LoVo (cell line): ENCODE data around the gene LRWD1.
"Not testable (repeated sequence)": the region's sequence is repeated elsewhere in the genome, so short reads cannot be mapped to it uniquely, and the experiment has no call there.

ENCODE experiments used
- DNase-seq: peaks from one replicate; pipeline ENCODE4 v3.0.0-alpha.2; 2016; ENCODE audit warnings: low spot score

LRWD1 gene

DNA sequence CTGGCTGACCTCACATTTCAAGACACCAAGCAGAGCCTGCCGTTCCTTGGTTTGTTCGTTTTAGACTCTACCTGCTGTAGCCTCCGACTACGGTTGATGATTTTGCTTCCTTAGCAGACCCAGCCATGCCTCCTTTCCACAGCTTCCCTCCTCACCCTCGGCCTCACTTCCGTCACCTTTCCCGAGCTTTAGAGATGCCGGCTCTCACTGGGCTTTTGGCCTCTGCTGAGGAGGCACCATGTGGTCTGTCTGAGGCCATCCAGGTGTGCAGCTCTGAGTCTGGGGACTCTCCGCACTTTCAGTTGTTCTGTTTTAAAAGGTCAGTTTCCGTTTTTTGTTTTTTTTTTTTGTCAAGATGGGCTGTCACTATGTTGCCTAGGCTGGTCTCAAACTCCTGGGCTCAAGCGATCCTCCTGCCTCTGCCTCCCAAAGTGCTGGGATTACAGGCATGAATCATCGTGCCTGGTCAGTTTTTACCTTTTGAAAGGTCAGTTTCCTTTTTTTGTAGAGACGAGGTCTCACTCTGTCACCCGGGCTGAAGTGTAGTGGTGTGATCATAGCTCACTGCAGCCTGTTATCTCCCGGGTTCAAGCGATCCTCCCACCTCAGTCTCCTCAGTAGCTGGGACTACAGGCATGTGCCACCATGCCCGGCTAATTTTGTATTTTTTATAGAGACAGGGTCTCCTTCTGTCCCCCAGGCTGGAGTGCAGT is 19.7 kb upstream of the LRWD1 start:
- DNase-seq, result no peak

DNA sequence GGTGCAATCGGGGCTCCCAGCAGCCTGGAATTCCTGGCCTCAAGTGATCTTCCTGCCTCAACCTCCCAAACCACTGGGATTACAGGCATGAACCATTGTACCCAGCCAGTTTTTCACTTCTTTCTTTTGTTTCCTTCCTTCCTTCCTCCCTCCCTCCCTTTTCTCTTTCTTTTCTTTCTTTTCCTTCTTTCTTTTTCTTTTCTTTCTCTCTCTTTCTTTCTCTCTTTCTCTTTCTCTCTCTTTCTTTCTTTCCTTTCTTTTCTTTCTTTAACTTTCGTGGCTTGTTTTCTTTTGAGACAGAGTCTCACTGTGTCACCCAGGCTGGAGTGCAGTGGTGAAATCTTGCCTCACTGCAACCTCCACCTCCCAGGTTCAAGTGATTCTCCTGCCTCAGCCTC is 19.1 kb upstream of the LRWD1 start:
- DNase-seq, result no peak

DNA sequence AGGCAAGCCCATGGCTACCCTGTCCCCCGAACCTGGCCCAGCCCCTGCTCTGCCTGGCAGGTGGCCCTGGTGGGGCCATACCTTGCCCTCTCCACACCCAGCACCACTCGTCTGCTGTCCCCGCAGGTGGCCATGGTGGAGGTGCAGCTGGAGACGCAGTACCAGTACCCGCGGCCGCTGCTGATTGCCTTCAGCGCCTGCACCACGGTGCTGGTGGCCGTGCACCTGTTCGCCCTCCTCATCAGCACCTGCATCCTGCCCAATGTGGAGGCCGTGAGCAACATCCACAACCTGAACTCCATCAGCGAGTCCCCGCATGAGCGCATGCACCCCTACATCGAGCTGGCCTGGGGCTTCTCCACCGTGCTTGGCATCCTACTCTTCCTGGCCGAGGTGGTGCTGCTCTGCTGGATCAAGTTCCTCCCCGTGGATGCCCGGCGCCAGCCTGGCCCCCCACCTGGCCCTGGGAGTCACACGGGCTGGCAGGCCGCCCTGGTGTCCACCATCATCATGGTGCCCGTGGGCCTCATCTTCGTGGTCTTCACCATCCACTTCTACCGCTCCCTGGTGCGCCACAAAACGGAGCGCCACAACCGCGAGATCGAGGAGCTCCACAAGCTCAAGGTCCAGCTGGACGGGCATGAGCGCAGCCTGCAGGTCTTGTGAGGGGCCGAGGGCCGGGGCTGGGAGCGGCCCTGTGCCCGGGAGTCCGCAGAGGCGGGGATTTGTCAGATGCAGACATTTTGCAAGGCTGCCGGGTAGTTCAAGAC is 18.2 kb upstream of the LRWD1 start:
- no peak for DNase-seq

DNA sequence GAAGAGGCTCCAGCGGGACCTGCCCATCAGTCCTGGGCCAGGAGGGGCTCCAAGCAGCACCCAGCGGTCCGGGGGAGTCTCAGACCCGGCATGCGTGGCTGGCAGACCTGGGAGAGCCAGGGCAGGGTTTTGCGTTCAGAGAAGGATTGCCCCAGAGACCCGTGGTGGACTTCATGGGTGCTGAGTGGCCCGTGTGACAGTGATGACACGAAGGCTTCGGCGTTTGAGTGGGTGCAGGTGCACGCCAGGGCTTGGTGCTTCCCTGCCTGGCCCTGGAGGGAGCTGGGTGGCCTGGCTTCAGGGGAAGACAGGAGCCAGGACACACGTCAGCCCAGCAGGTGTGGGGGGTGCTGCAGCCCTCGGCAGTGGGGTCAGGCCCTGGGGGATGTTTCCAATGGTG is 17.5 kb upstream of the LRWD1 start:
- no peak for DNase-seq

DNA sequence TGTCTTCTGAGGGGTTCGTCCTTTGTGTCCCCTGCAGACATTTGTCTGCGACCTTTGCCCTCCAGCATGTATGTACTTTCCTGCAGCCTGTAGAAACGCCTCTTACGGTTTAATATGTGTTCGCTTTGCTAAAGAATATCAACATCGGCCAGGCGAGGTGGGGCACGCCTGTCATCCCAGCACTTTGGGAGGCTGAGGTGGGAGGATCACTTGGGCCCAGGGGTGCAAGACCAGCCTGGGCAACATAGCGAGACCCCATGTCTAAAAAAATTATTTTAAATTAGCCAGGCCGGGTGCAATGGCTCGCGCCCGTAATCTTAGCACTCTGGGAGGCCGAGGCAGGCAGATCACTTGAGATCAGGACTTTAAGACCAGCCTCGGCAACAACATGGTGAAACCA is 15.6 kb upstream of the LRWD1 start:
- no peak for DNase-seq

DNA sequence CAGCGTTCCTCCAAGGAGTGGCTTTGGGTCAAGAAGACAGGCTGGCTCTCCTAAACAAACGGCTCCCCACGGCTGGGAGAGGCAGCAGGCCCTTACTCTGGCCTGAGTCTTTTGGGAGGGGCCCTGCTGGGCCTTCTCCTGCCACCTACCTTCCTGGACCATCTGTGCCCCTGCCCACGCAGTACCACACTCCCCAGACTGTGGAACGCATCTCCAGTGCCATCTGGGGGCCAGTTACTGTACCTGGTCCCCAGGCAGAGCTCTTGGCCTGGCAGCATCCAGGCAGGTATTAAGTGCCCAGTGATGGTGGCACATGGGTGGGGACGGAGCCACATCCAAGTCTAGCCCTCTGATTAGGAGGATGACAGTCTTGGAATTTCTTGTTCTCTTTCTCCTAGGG is 14.5 kb upstream of the LRWD1 start:
- DNase-seq, result no peak

DNA sequence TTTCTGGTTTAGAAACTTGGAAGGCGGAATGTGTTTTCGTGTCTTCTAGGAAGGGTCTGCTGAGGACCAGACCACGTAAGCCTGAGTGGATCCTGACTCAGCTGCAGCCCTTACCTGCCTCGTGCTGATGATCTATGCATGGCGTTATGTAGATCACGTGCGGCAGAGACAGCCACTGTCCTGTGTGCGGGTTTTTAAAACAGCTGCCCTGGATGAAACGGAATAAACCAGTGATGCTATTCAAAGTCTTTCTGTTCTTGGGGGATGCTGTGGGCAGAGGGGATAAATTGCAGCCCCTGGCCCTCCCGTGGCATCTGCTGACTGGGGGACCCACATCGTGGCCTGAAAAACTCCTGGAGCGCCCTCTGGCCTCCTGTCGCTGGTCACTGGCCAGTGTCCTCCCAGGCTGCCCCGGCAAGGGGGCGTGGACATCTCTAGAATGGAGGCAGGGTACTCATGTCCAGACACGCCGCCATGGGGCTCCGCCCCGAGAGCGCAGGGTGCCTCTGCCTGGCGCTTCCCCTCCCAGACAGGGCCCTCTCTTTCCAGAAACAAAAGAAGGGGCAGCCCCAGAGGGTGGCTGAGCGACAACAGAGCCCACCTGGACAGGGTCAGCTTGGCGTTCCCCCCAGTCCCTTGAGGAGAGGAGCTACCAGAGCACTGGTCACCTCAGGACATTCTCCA is 13.3 kb upstream of the LRWD1 start:
- no peak for DNase-seq

DNA sequence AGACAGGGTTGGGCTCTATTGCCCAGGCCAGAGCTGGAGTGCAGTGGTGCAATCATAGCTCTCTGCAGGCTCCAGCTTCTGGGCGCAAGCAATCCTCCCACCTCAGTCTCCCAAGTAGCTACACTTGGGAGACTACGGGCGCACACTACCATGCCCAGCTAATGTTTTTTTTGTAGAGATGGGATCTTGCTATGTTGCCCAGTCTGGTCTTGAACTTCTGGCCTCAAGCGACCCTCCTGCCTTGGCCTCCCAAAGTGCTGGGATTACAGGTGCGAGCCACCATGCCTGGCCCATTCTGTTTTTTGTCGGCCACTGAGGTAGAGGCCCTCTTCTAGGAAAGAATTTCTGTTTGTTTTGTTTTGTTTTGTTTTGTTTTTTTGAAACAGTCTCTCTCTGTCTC is 12.3 kb upstream of the LRWD1 start:
- no peak for DNase-seq

DNA sequence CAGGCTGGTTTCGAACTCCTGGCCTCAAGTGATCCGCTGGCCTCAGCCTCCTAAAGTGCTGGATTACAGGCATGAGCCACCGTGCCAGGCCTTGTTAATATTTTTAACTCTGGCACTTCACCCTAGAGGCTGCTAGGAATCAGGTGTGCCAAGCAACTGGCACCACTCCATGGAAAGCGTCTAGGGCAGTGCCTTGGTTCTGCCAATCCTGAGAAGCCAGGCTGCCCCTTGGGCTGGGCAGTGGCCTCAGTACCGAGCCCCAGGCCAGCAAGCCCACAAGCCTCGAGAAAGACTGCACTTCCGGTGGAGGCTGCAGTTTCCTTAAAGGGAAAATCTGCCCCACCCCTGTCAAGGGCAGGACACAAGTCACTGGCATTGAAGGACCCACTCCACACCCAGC is 11.5 kb upstream of the LRWD1 start:
- DNase-seq, result no peak

DNA sequence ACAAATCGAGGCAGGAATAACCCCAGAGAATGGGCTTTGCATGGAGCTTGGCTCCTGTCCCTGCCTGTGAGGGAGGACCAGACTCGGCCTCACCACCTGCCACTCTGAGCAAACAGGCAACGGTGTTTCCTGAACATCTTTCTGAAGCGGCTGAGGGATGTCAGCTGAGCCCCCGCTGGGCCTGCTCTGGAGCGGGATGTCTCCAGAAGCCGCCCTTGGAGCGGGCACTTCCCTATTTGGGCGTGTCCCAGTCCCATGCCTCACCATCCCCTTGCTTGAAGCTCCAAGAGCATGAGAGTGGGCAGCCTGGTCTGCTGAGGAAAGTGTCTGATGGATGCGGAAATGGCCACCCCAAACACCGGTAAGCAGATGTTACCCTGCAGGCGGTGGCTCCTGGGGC is 10.3 kb upstream of the LRWD1 start:
- no peak for DNase-seq

DNA sequence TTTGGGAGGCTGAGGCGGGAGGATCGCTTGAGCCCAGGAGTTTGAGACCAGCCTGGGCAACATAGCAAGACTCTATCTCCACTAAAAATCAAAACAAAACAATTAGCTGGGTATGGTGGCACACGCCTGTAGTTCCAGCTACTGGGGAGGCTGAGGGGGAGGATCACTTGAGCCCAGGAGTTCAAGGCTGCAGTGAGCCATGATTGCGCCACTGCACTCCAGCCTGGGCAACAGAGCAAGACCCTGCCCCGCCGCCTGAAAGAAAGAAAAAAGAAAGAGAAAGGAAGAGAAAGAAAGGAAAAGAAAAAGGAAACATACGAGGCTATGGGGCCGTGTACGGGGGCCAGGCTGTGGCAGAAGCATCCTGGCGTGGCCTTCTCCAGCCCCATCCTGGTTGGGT is 9.9 kb upstream of the LRWD1 start:
- not testable (repeated sequence) for DNase-seq

DNA sequence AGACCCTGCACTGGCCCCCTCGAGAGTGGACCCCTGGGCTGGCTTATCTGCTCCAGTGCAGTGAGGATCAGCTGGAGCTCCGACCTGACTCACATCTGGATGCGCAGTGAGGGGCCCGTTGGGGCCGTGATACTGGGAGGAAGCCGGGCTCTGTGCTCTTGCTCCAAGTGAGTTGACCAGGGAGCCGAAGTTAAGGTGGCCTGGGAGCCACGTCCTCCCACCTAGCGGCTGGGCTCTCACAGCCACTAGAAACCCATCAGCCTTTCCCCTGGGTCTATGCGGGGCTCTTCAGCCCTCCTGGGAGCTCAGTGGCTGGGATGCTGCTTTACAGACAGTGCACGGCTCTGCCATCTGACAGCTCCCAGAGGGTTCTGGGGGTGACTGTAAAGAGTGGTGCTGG is 9.2 kb upstream of the LRWD1 start:
- no peak for DNase-seq

DNA sequence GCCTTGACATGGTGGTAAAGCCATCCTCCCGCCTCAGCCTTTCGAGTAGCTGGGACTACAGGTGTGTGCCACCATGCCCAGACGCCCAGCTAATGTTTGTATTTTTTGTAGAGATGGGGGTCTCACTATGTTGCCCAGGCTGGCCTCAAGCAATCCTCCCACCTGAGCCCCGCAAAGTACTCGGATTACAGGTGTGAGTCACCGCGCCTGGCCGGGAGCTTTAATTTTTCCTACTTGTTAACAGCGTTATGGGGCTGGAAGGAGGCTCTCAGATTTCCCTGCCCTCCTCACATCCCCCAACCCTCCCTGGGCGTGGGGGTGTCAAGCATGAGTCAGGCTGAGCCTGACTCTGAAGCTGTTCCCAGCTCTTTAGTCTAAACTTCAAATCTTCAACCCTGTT is 8.5 kb upstream of the LRWD1 start:
- DNase-seq, result no peak

DNA sequence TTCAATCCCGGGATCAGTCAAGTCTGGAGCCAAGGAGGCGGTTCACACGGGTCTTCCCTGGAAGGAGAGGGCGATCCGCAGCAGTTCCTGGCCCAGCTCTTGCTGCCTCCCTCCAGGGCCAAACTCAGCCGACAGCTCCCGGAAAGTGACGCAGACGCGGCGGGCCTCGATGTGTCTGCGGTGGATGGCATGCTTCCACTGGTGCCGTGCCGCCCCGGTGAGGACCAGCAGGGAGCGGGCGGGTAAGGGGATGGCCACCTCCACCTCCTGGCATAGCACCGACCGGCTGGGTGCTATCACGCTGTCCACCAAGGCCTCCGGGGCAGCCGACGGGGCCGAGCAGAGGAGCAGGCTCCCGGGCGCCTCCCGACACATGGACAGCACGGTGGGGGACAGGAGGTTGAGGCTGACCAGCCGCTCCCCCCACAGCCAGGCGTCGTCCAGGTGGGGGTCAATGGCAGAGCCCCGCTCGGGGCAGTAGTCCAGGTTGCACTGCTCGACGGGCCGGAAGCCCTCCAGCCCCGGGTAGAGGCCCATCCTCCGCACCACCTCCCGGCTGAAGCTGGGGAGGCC is 7.3 kb upstream of the LRWD1 start:
- no peak for DNase-seq

DNA sequence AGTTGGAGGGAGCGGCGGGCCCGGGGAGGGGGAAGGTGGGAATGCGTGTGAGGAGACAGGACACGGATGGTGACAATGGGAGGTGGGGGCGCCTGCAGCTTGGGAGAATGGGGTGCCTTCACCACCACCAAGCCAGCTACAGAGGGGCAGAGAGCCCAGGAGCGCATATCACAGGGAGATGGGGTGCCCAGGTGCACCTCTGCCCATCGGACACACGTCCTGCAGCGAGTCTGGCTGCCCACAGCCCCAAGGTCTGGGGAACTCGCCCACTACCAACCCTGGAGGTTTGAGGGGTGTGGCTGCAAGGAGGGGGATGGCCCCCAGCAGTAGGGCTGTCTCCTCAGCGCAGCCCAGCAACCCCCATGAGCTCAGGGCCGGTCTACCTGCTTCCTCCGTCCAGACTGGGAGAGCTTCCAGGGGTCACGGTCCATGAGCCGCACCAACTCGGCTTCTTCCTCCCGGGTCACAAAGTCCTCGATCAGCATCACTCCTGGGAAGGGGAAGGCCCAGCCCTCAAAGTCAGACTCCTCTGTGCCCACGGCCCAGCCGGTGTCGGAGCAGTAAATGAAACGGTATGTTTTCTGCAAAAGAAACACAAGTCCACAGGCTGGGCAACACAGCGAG is 5.5 kb upstream of the LRWD1 start:
- DNase-seq, result no peak

DNA sequence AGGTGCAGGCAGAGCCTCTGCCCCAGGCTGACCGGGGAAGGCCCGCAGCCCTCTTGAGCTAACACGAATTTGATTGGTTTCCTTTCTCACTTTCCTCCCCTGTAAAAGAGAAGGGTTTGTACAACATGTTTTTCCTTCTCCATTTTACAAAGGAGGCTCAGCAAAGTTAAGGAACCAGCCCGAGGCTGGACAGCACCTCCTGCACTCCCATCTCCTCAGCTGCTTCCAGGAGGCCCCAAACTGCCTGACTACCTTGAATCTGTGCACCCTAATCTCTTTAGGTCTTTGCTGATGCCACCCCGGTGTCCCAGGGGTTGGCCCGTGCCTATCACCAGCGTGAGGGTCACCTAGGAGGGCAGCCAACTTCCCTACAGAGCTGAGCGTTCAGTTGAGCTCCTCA is 4.3 kb upstream of the LRWD1 start:
- no peak for DNase-seq

DNA sequence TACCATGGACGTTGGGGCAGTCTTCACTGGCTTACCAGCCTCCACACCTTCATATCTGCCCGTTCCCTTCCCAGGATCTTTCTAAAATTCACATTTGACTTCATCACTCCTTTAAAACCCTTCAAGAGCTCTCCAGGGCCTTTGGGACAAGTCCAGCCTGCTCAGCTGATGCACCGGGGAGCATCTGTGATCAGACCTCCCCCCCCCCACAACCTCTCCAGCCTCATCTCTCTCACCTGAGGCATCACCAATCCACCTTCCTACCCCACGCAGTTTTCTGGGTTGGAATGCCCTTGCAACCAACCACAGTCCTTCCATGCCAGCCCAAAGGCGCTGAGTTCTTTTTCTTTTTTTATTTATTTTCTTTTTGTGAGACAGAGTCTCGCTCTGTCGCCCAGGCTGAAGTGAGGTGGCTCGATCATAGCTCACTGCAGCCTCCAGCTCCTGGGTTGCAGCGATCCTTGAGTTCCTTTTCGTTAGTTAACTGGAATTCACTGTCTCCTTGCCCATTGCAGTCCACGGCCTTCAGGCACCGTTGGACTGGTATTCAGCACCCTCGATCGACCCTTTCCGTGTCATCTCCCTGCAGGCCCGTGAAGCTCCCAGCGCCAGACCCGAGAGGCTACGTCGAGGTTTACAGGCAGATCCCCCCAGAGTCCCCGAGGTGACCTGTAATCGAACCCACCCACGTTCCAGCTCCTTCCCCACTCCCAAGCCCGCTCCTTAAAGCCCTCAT is 775 bp upstream of the LRWD1 start:
- peak; percentile 17 for DNase-seq

DNA sequence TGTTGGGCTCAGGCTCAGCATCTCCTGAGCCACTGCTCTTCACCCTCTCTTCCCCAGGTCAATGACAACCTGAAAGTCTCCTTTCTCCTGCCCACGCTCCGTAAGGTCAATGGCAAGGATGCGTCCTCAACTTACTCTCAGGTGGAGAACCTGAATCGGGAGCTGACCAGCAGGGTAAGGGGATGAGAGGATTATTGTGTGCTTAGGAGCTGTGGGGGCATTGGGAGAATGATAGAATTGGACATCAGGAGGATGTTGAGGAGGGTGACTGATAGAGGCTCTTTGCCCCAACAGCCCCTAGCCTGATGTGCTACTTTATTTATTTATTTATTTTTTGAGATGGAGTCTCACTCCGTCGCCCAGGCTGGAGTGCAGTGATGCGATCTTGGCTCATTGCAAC is 1.3 kb downstream of the LRWD1 start:
- DNase-seq, result no peak

DNA sequence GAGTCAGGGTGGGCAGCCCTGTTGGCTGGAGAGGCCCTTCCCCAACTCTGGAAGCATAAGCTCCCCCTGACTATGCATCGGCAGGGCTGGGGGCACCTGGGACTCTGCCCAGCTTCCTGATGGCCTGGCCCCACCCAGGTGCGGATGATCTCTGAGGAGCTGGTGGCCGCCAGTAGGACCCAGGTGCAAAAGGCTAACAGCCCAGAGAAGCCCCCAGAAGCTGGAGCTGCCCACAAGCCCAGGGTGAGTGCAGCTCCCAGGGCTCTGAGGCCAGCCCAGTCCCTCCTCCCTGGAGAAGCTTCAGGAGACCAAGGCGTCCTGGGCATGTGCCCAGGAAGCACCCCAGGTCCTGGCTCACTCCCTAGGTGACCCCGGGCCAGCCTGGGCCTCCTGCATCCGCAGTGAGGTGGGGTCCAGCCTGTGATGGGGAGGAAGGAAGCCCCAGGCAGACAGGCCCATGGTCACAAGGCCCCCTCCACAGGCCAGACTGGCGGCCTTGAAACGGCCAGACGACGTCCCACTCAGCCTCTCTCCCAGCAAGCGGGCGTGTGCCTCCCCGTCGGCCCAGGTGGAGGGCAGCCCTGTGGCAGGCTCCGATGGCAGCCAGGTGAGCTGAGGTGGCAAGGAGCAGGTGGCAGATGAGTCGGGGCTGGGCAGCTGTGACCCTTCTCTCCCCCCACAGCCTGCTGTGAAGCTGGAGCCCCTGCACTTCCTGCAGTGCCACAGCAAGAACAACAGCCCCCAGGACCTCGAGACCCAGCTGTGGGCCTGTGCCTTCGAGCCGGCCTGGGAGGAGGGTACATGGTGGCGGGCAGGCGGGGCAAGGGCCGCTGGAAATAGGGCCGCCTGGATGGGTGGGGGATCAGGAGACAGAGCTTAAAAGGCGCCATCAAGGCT is 3.0 kb downstream of the LRWD1 start:
- DNase-seq, result no peak

DNA sequence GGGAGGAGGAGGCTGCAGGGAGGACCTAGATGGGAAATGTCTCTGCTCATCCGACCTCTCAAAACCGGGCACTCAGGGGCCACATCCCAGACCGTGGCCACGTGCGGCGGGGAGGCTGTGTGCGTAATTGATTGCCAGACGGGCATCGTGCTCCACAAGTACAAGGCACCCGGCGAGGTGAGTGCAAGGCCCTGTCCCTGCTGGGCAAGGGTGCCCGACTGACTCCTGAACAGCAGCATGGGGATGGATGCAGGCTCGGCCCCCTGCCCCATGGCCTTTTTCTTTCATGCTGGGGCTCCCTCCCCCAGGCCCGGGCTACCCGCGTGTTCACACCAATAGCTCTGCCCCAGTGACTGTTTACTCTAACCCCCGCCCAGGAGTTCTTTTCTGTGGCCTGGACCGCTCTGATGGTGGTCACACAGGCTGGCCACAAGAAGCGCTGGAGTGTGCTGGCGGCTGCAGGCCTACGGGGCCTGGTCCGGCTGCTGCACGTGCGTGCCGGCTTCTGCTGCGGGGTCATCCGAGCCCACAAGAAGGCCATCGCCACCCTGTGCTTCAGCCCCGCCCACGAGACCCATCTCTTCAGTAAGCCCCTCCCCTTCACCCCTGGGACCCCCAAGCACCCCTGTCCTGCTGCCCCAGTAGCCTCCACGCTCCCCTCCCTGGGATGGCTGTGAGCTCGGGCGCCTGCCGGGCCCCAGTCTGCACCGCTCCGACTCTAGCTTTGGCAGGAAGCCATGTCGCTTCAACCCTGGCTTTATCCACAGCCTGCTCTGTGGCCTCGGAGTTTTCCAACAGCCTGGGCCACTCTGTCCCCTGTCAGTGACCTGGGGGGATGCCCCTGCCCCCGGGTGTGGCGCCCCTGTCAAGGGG is 3.9 kb downstream of the LRWD1 start:
- no peak for DNase-seq
